Peyer's patch (tissue), 4 donors: Measurements from ENCODE around the gene MAD1L1. TPM values are rescaled to one million over a fixed set of nuclear protein-coding genes. Genes with fewer than 3 reads are reported as not detected.

Source experiments
- DNase-seq, 3 donors: peaks; one replicate each; pipeline ENCODE4 v3.0.0-alpha.2; 2017 to 2019
- H3K27ac ChIP-seq, 4 donors: fragments of 200-600 bp; sonication (generic); one replicate each; pipeline ENCODE4 v1.5.1; 2016 to 2019
- H3K27me3 ChIP-seq, 2 donors: fragments of 200-600 bp; sonication (generic); one replicate each; pipeline ENCODE4 v1.5.1; 2019
- H3K36me3 ChIP-seq, 3 donors: fragments of 200-600 bp; sonication (generic); one replicate each; pipeline ENCODE4 v1.5.1; 2016 to 2019
- H3K4me1 ChIP-seq, 4 donors: fragments of 200-600 bp; sonication (generic); one replicate each; pipeline ENCODE4 v1.5.1; 2016 to 2019
- H3K4me3 ChIP-seq, 4 donors: fragments of 200-600 bp; sonication (generic); 1 replicate in 3 of 4; 2 replicates in 1 of 4; pipeline ENCODE4 v1.5.1; 2016 to 2019; ENCODE audit warnings: mild to moderate bottlenecking in 1 of 4
- H3K9me3 ChIP-seq, 4 donors: fragments of 200-600 bp; sonication (generic); one replicate each; pipeline ENCODE4 v1.5.1; 2016 to 2019; ENCODE audit warnings: mild to moderate bottlenecking in 1 of 4
- POLR2A ChIP-seq, 2 donors: fragments of 450-650 bp; IDR thresholded peaks; one replicate each; pipeline ENCODE4 v1.5.1; 2017; ENCODE audit warnings: antibody characterized with exemption in 2 of 2, mild to moderate bottlenecking in 2 of 2, moderate library complexity in 2 of 2
- total RNA-seq, 4 donors: library from RNA; depleted of rRNA; stranded (reverse); fragments of >200 nt; gene quantifications; one replicate each; pipeline ENCODE4 v1.1.0, GENCODE V29; 2016
- TF ChIP-seq, protein P1 (sequence below), 6 experiments: fragments of 450-650 bp in 4 of 6; fragments of 200-600 bp in 2 of 6; sonication (generic) in 1 of 6; IDR thresholded peaks; one replicate each; pipeline ENCODE4 v1.5.1; 2017 to 2019; ENCODE audit warnings: antibody characterized with exemption in 6 of 6, mild to moderate bottlenecking in 3 of 6, moderate library complexity in 1 of 6

MAD1L1 gene
- total RNA-seq, 4 donors from 2014 or later = 43.9 to 417 (median 59.1) TPM

DNA sequence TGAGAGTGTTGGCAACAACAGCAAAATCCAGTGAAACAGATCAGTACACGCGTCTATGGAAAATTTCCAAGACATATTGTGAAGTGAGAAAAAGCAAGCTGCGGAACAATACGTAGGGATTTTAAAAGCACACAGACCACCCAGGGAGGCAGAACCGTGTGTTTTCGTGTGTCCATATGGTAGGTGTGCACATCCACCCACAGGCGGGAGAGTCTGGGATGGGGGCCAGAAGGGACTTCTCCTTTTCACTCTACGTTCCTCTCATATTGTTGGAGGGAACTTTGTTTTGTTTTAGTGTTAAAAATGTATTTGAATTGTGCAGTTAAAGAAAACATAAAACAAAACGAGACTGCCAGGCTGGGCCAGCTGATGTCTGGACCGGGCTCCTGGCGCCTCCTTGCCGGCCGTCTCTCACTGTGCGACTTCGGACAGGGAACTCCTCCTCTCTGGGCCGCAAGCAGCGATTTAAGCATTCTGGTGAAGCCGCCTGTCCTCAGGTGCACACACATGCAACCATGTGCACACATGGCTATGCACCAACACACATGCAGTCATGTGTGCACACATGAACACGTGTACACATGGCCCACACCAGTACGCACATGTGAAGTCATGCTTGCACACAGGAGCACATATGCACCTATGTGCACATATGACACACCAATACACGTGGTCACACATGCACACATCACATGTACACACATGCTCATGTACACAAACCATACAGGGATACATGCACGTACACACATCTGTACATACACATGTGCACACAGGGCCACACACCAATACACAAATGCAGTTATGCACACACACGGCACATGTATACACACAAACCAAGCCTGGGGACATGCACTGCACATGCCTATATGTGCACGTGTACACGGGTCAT is 421.5 kb downstream of the MAD1L1 start:
- Histone ChIP-seq H3K27ac (no peak overlapping the region), H3K4me3 (no peak overlapping the region), H3K9me3 (no peaks in the 10 kb centered on the region), H3K4me1 (no peaks in the 10 kb centered on the region), H3K36me3 (no peaks in the 10 kb centered on the region), H3K27me3 (no peaks in the 10 kb centered on the region)
- no peak for DNase-seq
- TF ChIP-seq, protein P1, sequence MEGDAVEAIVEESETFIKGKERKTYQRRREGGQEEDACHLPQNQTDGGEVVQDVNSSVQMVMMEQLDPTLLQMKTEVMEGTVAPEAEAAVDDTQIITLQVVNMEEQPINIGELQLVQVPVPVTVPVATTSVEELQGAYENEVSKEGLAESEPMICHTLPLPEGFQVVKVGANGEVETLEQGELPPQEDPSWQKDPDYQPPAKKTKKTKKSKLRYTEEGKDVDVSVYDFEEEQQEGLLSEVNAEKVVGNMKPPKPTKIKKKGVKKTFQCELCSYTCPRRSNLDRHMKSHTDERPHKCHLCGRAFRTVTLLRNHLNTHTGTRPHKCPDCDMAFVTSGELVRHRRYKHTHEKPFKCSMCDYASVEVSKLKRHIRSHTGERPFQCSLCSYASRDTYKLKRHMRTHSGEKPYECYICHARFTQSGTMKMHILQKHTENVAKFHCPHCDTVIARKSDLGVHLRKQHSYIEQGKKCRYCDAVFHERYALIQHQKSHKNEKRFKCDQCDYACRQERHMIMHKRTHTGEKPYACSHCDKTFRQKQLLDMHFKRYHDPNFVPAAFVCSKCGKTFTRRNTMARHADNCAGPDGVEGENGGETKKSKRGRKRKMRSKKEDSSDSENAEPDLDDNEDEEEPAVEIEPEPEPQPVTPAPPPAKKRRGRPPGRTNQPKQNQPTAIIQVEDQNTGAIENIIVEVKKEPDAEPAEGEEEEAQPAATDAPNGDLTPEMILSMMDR (IDR thresholded peaks at IDR 0.05) = no peak
- TF ChIP-seq POLR2A (IDR thresholded peaks at IDR 0.05) = no peak

DNA sequence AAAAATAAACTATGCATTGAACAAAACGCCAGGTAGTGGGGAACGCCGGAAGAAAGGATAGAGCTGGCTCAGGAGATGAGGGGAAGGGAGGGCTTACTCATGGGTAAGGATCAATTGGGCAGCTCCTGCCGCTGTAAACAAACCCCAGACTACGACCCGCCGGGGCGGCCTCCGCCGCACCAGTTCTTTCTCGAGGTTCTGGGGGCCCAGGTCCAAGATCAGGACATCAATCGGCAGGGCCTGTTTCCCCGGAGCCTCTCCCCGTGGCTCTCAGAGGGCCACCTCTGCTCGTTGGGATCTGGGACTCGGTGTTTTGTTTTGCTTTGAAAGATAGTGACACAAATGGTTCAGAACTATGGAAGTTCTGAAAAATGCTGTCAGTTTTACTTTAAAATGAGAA is 422.2 kb downstream of the MAD1L1 start:
- no peaks in the 10 kb centered on the region for H3K9me3 ChIP-seq
- TF ChIP-seq, protein P1 (IDR thresholded peaks at IDR 0.05) = no peak
- H3K4me3 ChIP-seq = no peak overlapping the region
- no peaks in the 10 kb centered on the region for H3K27me3 ChIP-seq
- DNase-seq = no peak
- H3K4me1 ChIP-seq = no peaks in the 10 kb centered on the region
- no peaks in the 10 kb centered on the region for H3K36me3 ChIP-seq
- H3K27ac ChIP-seq = no peak overlapping the region

DNA sequence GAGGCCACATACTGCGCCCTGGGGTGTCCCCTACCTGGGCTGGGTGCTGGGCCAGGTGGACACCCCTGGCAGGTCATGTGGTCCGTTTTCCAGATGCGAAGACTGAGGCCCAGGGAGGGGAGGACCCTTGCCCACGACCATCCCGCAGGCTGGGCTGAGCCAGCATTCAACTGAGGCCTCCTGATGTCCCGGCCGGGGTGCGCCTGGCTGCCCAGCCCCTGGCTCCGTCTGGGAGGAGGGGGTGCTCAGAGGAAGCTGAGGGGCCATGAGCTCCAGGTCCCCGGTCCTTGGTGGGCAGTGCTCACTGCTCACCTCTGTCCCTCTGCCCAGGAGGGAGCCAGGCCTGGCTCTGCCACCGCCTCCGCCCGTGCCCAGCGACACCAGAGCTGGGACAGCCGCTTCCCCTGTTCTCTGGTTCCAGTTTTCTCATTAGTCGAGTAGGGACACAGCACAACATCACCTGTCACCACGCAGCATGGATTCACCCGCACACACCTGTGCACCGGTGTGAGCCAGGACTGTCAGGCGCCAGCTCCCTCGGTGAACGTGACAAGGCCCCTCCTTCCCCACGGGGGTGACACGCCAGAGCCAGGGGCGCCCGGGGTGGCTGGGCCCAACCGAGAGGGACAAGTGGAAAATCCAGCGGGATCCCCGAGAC is 423.0 kb downstream of the MAD1L1 start:
- TF ChIP-seq POLR2A (IDR thresholded peaks at IDR 0.05) = no peak
- TF ChIP-seq, protein P1 (IDR thresholded peaks at IDR 0.05) = no peak
- Histone ChIP-seq H3K27ac (no peak overlapping the region), H3K4me3 (no peak overlapping the region), H3K9me3 (no peaks in the 10 kb centered on the region), H3K36me3 (no peaks in the 10 kb centered on the region), H3K27me3 (no peaks in the 10 kb centered on the region), H3K4me1 (no peaks in the 10 kb centered on the region)
- DNase-seq = no peak

DNA sequence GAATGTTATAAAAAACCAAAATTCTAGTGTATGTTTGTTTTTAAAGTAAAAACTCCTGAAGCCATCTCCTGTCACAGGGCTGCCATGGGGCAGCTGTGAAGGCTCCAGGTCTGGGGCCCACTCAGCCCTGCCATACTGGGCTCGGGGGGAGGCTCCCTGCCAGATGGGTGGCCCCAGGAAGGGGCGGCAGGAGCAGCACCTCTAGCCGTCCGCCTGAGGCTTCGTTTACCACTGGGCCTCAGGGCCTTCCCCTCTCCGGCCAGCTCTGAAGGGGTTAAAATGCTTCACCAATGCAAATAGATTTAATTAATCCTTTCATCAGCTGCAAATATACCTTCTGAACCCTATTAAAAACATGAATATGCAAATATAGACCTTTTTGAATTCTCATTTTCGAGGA is 423.7 kb downstream of the MAD1L1 start:
- H3K4me3 ChIP-seq = no peak overlapping the region
- TF ChIP-seq, protein P1 (IDR thresholded peaks at IDR 0.05) = no peak
- no peak for TF ChIP-seq POLR2A (IDR thresholded peaks at IDR 0.05)
- no peaks in the 10 kb centered on the region for H3K36me3 ChIP-seq
- H3K27me3 ChIP-seq = no peaks in the 10 kb centered on the region
- no peak overlapping the region for H3K27ac ChIP-seq
- no peaks in the 10 kb centered on the region for H3K4me1 ChIP-seq
- no peak for DNase-seq
- no peaks in the 10 kb centered on the region for H3K9me3 ChIP-seq

DNA sequence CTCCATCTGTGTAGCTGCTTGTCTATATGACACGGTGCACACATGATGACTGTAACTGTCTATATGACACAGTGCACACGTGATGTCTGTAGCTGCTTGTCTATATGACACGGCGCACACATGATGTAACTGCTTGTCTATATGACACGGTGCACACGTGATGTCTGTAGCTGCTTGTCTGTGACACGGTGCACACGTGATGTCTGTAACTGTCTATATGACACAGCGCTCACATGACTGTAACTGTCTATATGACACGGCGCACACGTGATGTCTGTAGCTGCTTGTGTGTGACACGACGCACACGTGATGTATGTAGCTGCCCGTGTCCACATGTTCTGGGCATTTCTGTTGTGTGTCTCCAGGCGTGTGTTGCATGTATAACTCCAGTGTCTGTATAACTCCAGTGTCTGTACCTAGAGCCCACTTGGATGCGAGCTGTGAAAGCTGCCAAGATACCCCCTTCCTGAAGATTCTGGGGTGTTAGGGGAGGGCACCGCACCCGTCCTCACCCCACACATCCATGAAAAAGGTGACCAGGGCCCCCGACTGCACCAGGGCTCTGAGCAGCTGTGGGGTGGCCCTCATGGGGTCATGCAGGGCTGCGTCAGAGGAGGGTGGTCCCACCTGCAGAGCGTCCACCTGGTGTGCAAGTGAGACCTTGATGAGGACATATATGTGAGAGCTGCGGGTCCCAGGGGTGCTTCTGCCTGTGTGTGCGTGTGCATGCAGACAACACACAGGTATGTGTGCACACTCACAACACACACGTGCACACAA is 424.7 kb downstream of the MAD1L1 start:
- no peak overlapping the region for H3K4me3 ChIP-seq
- H3K4me1 ChIP-seq = no peaks in the 10 kb centered on the region
- no peak for TF ChIP-seq POLR2A (IDR thresholded peaks at IDR 0.05)
- TF ChIP-seq, protein P1 (IDR thresholded peaks at IDR 0.05) = no peak
- no peak overlapping the region for H3K27ac ChIP-seq
- no peak for DNase-seq
- no peaks in the 10 kb centered on the region for H3K9me3 ChIP-seq
- no peaks in the 10 kb centered on the region for H3K27me3 ChIP-seq
- no peaks in the 10 kb centered on the region for H3K36me3 ChIP-seq
